Mucosa of descending colon (tissue), 3 donors: ENCODE data around the gene ATP13A2. TPM values are rescaled to one million over a fixed set of nuclear protein-coding genes. Genes with fewer than 3 reads are reported as not detected.

Source experiments
- ATAC-seq: fragments of 200-7000 bp; cut with Tn5 transposase; one replicate; pipeline ENCODE4 v1.9.1; 2020; ENCODE audit warnings: mild to moderate bottlenecking, moderate library complexity
- DNase-seq, 3 donors: peaks; one replicate each; pipeline ENCODE4 v3.0.0-alpha.2; 2020
- H3K36me3 ChIP-seq: fragments of 200-600 bp; one replicate; pipeline ENCODE4 v1.8.0; 2021; ENCODE audit warnings: low read depth, mild to moderate bottlenecking
- H3K4me1 ChIP-seq: fragments of 200-600 bp; one replicate; pipeline ENCODE4 v1.8.0; 2021; ENCODE audit warnings: low read depth, mild to moderate bottlenecking
- H3K4me3 ChIP-seq: fragments of 200-600 bp; one replicate; pipeline ENCODE4 v1.8.0; 2021; ENCODE audit warnings: mild to moderate bottlenecking
- H3K9me3 ChIP-seq: fragments of 200-600 bp; one replicate; pipeline ENCODE4 v1.8.0; 2021; ENCODE audit warnings: mild to moderate bottlenecking
- CTCF ChIP-seq: fragments of 200-600 bp; IDR thresholded peaks from one replicate; pipeline ENCODE4 v1.8.0; 2022; ENCODE audit warnings: antibody characterized with exemption, mild to moderate bottlenecking
- intact Hi-C, 2 donors: fragments of 100-400 bp; cut with DNase I in 1 of 2; cut with micrococcal nuclease in 1 of 2; formaldehyde crosslinking; loops; one replicate each; pipeline versions ENCODE4 v1.11.0 to v1.11.1; 2022; cut with DNase I, micrococcal nuclease
- total RNA-seq, 3 donors: library from RNA; stranded (reverse); fragmentation: NEBNext Ultra II Directional in 2 of 3; extraction: Animal tissue kit (Norgen Biotek cat#: 25700) in 2 of 3; gene quantifications; one replicate each; pipeline versions ENCODE4 v1.2.1 to v1.2.4, GENCODE V29; 2021 to 2023
- donor health status: DM: no; HTN: no; CAD: no; lungs with moderate emphysema.
- donor health status: DM: no; HTN: no; CAD: no.
- donor health status: DM: no; HTN: yes; CAD: no.

Gene ATP13A2
- total RNA-seq, 3 donors from 2014 or later = 36.0 to 53.5 (median 44.1) TPM

- ATAC-seq = peak; percentile 54
- no peaks in the 10 kb centered on the region for H3K36me3 ChIP-seq
- no peak for DNase-seq
Observed at GRCh38 chr1:16971341-16972188, 40.2 kb downstream of the ATP13A2 start.

GRCh38 chr1:16970132-16970910 lies 41.4 kb downstream of the ATP13A2 start:
- TF ChIP-seq CTCF = no peak
- H3K9me3 ChIP-seq = no peaks in the 10 kb centered on the region

More at GRCh38 chr1:16971341-16972188, 40.2 kb downstream of the ATP13A2 start:
- H3K4me1 ChIP-seq = no peaks in the 10 kb centered on the region
- H3K4me3 ChIP-seq = no peak overlapping the region
- TF ChIP-seq CTCF = no peak
- intact Hi-C loops = no loop called here
- no peaks in the 10 kb centered on the region for H3K9me3 ChIP-seq

GRCh38 chr1:16969651-16970050 lies 42.1 kb downstream of the ATP13A2 start:
- ATAC-seq = no peak
- no peaks in the 10 kb centered on the region for H3K36me3 ChIP-seq
- no peak for DNase-seq
- H3K4me1 ChIP-seq = no peaks in the 10 kb centered on the region
- no peak for TF ChIP-seq CTCF
- no peaks in the 10 kb centered on the region for H3K9me3 ChIP-seq
- intact Hi-C loops = no loop called here
- H3K4me3 ChIP-seq = no peak overlapping the region

More at GRCh38 chr1:16970132-16970910, 41.4 kb downstream of the ATP13A2 start:
- intact Hi-C loops = no loop called here
- no peak for ATAC-seq
- H3K4me3 ChIP-seq = no peak overlapping the region
- no peaks in the 10 kb centered on the region for H3K4me1 ChIP-seq
- no peaks in the 10 kb centered on the region for H3K36me3 ChIP-seq
- no peak for DNase-seq

GRCh38 chr1:16969057-16969611 lies 42.6 kb downstream of the ATP13A2 start:
- DNase-seq (no peak), ATAC-seq (no peak)
- TF ChIP-seq CTCF = no peak
- Histone ChIP-seq H3K4me3 (no peak overlapping the region), H3K9me3 (no peaks in the 10 kb centered on the region), H3K4me1 (no peaks in the 10 kb centered on the region), H3K36me3 (no peaks in the 10 kb centered on the region)
- intact Hi-C loops = no loop called here

GRCh38 chr1:16968372-16968771 lies 43.4 kb downstream of the ATP13A2 start:
- DNase-seq = no peak
- H3K4me3 ChIP-seq = no peak overlapping the region
- H3K36me3 ChIP-seq = no peaks in the 10 kb centered on the region
- intact Hi-C loops = no loop called here
- H3K4me1 ChIP-seq = no peaks in the 10 kb centered on the region
- no peak for ATAC-seq
- no peak for TF ChIP-seq CTCF
- H3K9me3 ChIP-seq = no peaks in the 10 kb centered on the region
